Fibroblast of skin of left quadriceps (primary cell): ENCODE data around the gene METTL24.
"Not testable (repeated sequence)": the region's sequence is repeated elsewhere in the genome, so short reads cannot be mapped to it uniquely, and the experiment has no call there.

ENCODE experiments used
- DNase-seq, 2 experiments: peaks; one replicate each; pipeline ENCODE4 v3.0.0-alpha.2; 2013; ENCODE audit warnings: low read depth in 2 of 2

METTL24 gene

GRCh38 chr6:110315207-110315868, 42.8 kb downstream of the METTL24 start:
- no peak for DNase-seq

- no peak for DNase-seq
Observed at GRCh38 chr6:110310861-110311446, 47.2 kb downstream of the METTL24 start.

- not testable (repeated sequence) for DNase-seq
Observed at GRCh38 chr6:110309432-110309831, 48.7 kb downstream of the METTL24 start.

- DNase-seq: no peak
Observed at GRCh38 chr6:110307368-110307767, 50.8 kb downstream of the METTL24 start.

- not testable (repeated sequence) for DNase-seq
Observed at GRCh38 chr6:110305832-110306231, 52.3 kb downstream of the METTL24 start.

GRCh38 chr6:110303692-110304091, 54.5 kb downstream of the METTL24 start:
- DNase-seq: not testable (repeated sequence)

GRCh38 chr6:110298916-110299315, 59.2 kb downstream of the METTL24 start:
- no peak for DNase-seq

GRCh38 chr6:110298411-110298810, 59.7 kb downstream of the METTL24 start:
- DNase-seq: no peak

GRCh38 chr6:110296241-110297025, 61.7 kb downstream of the METTL24 start:
- DNase-seq: no peak

GRCh38 chr6:110295451-110296165, 62.5 kb downstream of the METTL24 start:
- DNase-seq: no peak

- DNase-seq: no peak
Observed at GRCh38 chr6:110287462-110288341, 70.4 kb downstream of the METTL24 start.

- no peak for DNase-seq
Observed at GRCh38 chr6:110285306-110286060, 72.7 kb downstream of the METTL24 start.

- DNase-seq: no peak
Observed at GRCh38 chr6:110284855-110285254, 73.3 kb downstream of the METTL24 start.

- no peak for DNase-seq
Observed at GRCh38 chr6:110283657-110284056, 74.5 kb downstream of the METTL24 start.

GRCh38 chr6:110282412-110282811, 75.7 kb downstream of the METTL24 start:
- no peak for DNase-seq

- DNase-seq: no peak
Observed at GRCh38 chr6:110277100-110277665, 81.0 kb downstream of the METTL24 start.

GRCh38 chr6:110272781-110273180, 85.4 kb downstream of the METTL24 start:
- DNase-seq: not testable (repeated sequence)

- no peak for DNase-seq
Observed at GRCh38 chr6:110271732-110272022, 86.5 kb downstream of the METTL24 start.

- peak in 1 of 2 experiments; percentile 10 for DNase-seq
Observed at GRCh38 chr6:110270165-110270564, 88.0 kb downstream of the METTL24 start.

GRCh38 chr6:110269623-110270022, 88.5 kb downstream of the METTL24 start:
- DNase-seq: no peak
